ENCODE data around the gene NRF1. TPM values are rescaled to one million over a fixed set of nuclear protein-coding genes. Genes with fewer than 3 reads are reported as not detected.
A peak's percentile ranks its signal among the peaks of the same experiment; 100 is the strongest.
"Not testable (repeated sequence)": the region's sequence is repeated elsewhere in the genome, so short reads cannot be mapped to it uniquely, and the experiment has no call there.

NRF1 gene
- polyA plus RNA-seq, 3 donors from 2014 or later: 9.8 to 24.7 (median 12.7) TPM

GRCh38 chr7:129643550-129644170 lies 32.1 kb downstream of the NRF1 start:
- Mint-ChIP-seq H3K9me3 (no peaks in the 10 kb centered on the region), H3K27ac (no peak overlapping the region), H3K27me3 (ENCODE audit: low read depth in 3 of 3) (peaks cover 0 to 5% (median 0%) of the 10 kb centered on the region in 3 donors), H3K4me3 (no peak overlapping the region), H3K36me3 (peaks cover 0 to 7% (median 4%) of the 10 kb centered on the region in 3 donors), H3K4me1 (peaks cover 15 to 39% of the 10 kb centered on the region in 2 donors)
- DNase-seq: no peak

GRCh38 chr7:129644634-129645230 lies 33.2 kb downstream of the NRF1 start:
- H3K4me3 Mint-ChIP-seq: no peak overlapping the region
- H3K27ac Mint-ChIP-seq: no peak overlapping the region
- H3K36me3 Mint-ChIP-seq: peaks cover 0 to 7% (median 4%) of the 10 kb centered on the region in 3 donors
- peaks cover 12 to 29% of the 10 kb centered on the region in 2 donors for H3K4me1 Mint-ChIP-seq
- H3K27me3 Mint-ChIP-seq (ENCODE audit: low read depth in 3 of 3): peaks cover 0 to 5% (median 0%) of the 10 kb centered on the region in 3 donors
- DNase-seq: peak in 2 of 3 donors; percentile 22 to 32
- no peaks in the 10 kb centered on the region for H3K9me3 Mint-ChIP-seq

- H3K27me3 Mint-ChIP-seq (ENCODE audit: low read depth in 3 of 3): peaks cover 0 to 2% (median 0%) of the 10 kb centered on the region in 3 donors
- DNase-seq: no peak
- H3K9me3 Mint-ChIP-seq: no peaks in the 10 kb centered on the region
- peak overlapping the region in 3 of 6 donors; percentile 12 to 47 (median 35) for H3K27ac Mint-ChIP-seq
- no peak overlapping the region for H3K4me3 Mint-ChIP-seq
- peaks cover 0 to 7% (median 4%) of the 10 kb centered on the region in 3 donors for H3K36me3 Mint-ChIP-seq
- H3K4me1 Mint-ChIP-seq: peaks cover 9 to 27% of the 10 kb centered on the region in 2 donors
These were observed 35.0 kb downstream of the NRF1 start for GRCh38 chr7:129646369-129647021.

DNA sequence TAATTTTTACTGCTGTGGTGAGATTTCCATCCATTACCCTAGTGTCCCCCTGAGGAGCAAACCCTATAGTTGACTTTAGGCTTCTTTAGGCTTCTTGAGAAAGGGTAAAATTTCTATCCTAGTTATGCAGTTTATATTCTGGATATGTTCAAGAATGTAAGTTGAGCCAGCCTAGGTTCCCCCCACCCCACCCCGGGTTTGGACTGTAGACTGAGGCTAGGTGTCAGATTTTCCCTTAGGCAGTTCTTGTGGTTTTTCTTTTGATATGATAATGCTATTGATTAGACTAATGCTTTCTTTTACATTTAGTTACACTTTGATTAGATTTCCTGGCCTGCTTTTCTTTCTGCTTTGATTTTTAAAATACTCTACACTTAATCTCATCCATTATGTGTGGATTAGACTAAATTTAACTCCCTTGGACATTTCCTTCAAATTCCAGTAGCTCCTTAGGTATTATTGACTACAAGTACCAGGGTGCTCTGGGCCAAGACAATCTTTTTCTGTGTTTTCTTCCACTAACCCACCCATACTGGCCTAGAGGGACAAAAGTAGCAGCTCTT lies 37.7 kb downstream of the NRF1 start:
- Mint-ChIP-seq H3K27me3 (ENCODE audit: low read depth in 3 of 3) (peaks cover 0 to 2% (median 0%) of the 10 kb centered on the region in 3 donors), H3K4me1 (peaks cover 7 to 30% of the 10 kb centered on the region in 2 donors)

DNA sequence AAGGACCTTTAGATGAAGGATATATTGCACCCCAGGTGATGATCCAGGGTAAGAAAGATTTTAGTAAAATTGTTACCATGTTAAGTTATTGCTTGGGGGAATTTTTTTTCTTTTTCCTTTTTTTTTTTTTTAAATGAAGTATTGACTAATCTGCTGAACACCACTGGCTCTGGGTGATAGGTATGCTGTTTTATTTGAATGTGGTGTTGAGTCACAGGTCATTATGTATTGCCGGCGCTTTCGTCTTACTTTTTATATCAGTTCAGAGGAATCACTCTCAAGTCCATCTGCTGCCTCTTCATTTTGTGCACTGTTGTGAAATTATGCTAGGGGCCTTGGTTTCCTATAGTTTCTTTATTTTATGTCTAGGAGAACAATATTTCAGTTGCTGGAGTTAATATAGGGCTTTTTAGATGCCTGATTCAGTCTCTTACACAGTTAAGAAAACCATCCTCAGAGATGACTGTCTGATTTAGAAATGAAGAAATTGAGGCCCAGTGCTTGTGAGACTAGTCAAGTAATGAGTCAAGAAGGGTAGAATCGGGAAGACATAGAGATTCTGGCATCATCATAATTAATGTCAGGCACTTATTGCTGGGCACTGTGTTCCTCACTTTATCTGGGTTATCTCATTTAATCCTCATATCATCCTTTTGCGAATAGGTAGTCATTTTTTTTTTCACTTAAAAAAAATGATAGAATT lies 38.7 kb downstream of the NRF1 start:
- Mint-ChIP-seq H3K27ac (peak overlapping the region in 1 of 6 donors; percentile 23), H3K27me3 (ENCODE audit: low read depth in 3 of 3) (peaks cover 0 to 2% (median 0%) of the 10 kb centered on the region in 3 donors), H3K4me3 (no peak overlapping the region), H3K9me3 (no peaks in the 10 kb centered on the region), H3K36me3 (peaks cover 3 to 10% (median 4%) of the 10 kb centered on the region in 3 donors), H3K4me1 (peaks cover 10 to 33% of the 10 kb centered on the region in 2 donors)
- no peak for DNase-seq

More for the DNA sequence above, 37.7 kb downstream of the NRF1 start:
- DNase-seq: no peak
- no peak overlapping the region for H3K27ac Mint-ChIP-seq
- H3K9me3 Mint-ChIP-seq: no peaks in the 10 kb centered on the region
- H3K4me3 Mint-ChIP-seq: no peak overlapping the region
- H3K36me3 Mint-ChIP-seq: peaks cover 3 to 9% (median 4%) of the 10 kb centered on the region in 3 donors

DNA sequence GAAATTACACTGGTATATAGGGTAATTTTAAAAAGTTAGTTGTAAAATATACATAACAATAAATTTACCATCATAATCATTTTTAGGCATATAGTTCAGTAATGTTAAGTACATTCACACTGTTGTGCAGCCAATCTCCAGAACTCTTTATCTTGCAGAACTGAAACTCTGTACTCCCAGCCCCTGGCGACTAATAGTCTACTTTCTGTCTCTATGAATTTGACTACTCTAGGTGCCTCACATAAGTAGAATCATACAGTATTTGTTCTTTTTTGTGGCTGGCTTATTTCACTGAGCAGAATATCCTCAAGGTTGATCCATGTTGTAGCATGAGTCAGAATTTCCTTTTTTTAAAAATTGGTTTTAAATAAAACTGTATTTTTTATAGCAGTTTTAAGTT lies 41.4 kb downstream of the NRF1 start:
- peaks cover 0 to 6% (median 6%) of the 10 kb centered on the region in 3 donors for H3K36me3 Mint-ChIP-seq
- H3K9me3 Mint-ChIP-seq: no peaks in the 10 kb centered on the region
- no peak for DNase-seq
- H3K27me3 Mint-ChIP-seq (ENCODE audit: low read depth in 3 of 3): no peaks in the 10 kb centered on the region
- H3K27ac Mint-ChIP-seq: no peak overlapping the region
- H3K4me1 Mint-ChIP-seq: peaks cover 11 to 33% of the 10 kb centered on the region in 2 donors
- no peak overlapping the region for H3K4me3 Mint-ChIP-seq

DNA sequence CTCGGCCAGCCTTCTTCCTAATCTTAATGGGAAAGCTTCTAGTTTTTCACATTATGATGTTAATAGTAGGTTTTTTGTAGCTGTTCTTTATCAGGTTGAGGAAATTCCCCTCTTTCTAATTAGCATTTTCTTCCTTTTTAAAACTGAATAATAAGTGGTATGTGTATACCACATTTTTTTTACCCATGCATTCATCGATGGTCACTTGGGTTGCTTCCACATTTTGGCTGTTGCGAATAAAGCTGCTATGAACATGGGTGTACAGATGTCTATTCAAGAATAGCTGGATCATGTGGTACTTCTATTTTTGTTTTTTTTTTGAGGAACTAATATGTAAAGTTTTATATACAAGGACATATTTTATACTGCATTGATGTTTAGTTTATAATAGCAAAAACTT lies 44.3 kb downstream of the NRF1 start:
- Mint-ChIP-seq H3K27me3 (ENCODE audit: low read depth in 3 of 3) (no peaks in the 10 kb centered on the region), H3K27ac (peak overlapping the region in 1 of 6 donors; percentile 49), H3K4me1 (peaks cover 11 to 31% of the 10 kb centered on the region in 2 donors), H3K9me3 (no peaks in the 10 kb centered on the region), H3K4me3 (no peak overlapping the region), H3K36me3 (peaks cover 15 to 31% (median 19%) of the 10 kb centered on the region in 3 donors)
- no peak for DNase-seq

DNA sequence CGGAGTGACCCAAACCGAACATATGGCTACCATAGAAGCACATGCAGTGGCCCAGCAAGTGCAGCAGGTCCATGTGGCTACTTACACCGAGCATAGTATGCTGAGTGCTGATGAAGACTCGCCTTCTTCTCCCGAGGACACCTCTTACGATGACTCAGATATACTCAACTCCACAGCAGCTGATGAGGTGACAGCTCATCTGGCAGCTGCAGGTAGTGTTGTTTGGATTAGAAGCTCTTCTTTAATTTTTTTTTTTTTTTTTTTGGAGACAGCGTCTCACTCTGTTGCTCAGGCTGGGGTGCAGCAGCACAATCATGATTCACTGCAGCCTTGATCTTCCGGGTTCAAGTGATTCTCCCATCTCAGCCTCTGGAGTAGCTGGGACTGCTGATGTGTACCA lies 45.8 kb downstream of the NRF1 start:
- DNase-seq: no peak
- Mint-ChIP-seq H3K27ac (no peak overlapping the region), H3K36me3 (peaks cover 24 to 46% (median 33%) of the 10 kb centered on the region in 3 donors), H3K9me3 (peaks cover 0 to 13% (median 8%) of the 10 kb centered on the region in 6 donors), H3K4me1 (peaks cover 15 to 31% of the 10 kb centered on the region in 2 donors), H3K4me3 (no peak overlapping the region), H3K27me3 (ENCODE audit: low read depth in 3 of 3) (peaks cover 0 to 1% (median 0%) of the 10 kb centered on the region in 3 donors)

DNA sequence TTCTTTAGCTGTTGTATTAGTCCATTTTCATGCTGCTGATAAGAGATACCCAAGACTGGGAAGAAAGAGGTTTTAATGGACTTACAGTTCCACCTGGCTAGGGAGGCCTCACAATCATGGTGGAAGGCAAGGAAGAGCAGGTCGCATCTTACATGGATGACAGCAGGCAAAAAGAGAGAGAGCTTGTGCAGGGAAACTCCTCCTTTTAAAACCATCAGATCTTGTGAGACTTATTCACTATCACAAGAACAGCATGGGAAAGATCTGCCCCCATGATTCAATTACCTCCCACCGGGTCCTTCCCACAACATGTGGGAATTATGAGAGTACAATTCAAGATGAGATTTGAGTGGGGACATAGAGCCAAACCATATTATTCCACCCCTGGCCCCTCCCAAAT lies 48.4 kb downstream of the NRF1 start:
- not testable (repeated sequence) for H3K4me3 Mint-ChIP-seq; H3K27me3 Mint-ChIP-seq (ENCODE audit: low read depth in 3 of 3); DNase-seq
- Mint-ChIP-seq H3K4me1 (peaks cover 21 to 24% of the 10 kb centered on the region in 2 donors), H3K9me3 (peaks cover 0 to 14% (median 8%) of the 10 kb centered on the region in 6 donors), H3K36me3 (peaks cover 30 to 50% (median 38%) of the 10 kb centered on the region in 3 donors), H3K27ac (peak overlapping the region in 2 of 6 donors; percentile 14 to 24)

DNA sequence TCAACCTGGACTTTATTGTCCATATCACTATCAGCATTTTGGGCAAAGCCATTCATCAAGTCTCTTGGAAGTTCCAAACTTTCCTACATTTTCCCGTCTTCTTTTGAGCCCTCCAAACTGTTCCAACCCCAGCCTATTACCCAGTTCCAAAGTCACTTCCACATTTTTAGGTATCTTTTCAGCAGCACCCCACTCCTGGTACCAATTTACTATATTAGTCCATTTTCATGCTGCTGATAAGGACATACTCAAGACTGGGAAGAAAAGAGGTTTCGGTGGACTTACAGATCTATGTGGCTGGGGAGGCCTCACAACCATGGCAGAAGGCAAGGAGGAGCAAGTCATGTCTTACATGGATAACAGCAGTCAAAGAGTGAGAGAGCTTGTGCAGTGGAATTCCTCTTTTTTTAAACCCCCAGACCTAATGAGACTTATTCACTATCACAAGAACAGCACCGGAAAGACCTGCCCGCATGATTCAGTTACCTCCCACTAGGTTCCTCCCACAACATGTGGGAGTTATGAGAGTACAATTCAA lies 50.2 kb downstream of the NRF1 start:
- DNase-seq: no peak
- H3K27me3 Mint-ChIP-seq (ENCODE audit: low read depth in 3 of 3): peaks cover 0 to 1% (median 0%) of the 10 kb centered on the region in 3 donors
- peak overlapping the region in 1 of 6 donors; percentile 44 for H3K27ac Mint-ChIP-seq
- peaks cover 30 to 50% (median 38%) of the 10 kb centered on the region in 3 donors for H3K36me3 Mint-ChIP-seq
- H3K4me1 Mint-ChIP-seq: peaks cover 16 to 21% of the 10 kb centered on the region in 2 donors
- H3K9me3 Mint-ChIP-seq: peaks cover 0 to 14% (median 8%) of the 10 kb centered on the region in 6 donors
- no peak overlapping the region for H3K4me3 Mint-ChIP-seq

GRCh38 chr7:129663240-129663639 lies 51.7 kb downstream of the NRF1 start:
- H3K27me3 Mint-ChIP-seq (ENCODE audit: low read depth in 3 of 3); DNase-seq; H3K27ac Mint-ChIP-seq; H3K4me3 Mint-ChIP-seq: not testable (repeated sequence)
- Mint-ChIP-seq H3K4me1 (peaks cover 16 to 18% of the 10 kb centered on the region in 2 donors), H3K36me3 (peaks cover 24 to 43% (median 38%) of the 10 kb centered on the region in 3 donors), H3K9me3 (peaks cover 0 to 14% (median 8%) of the 10 kb centered on the region in 6 donors)

DNA sequence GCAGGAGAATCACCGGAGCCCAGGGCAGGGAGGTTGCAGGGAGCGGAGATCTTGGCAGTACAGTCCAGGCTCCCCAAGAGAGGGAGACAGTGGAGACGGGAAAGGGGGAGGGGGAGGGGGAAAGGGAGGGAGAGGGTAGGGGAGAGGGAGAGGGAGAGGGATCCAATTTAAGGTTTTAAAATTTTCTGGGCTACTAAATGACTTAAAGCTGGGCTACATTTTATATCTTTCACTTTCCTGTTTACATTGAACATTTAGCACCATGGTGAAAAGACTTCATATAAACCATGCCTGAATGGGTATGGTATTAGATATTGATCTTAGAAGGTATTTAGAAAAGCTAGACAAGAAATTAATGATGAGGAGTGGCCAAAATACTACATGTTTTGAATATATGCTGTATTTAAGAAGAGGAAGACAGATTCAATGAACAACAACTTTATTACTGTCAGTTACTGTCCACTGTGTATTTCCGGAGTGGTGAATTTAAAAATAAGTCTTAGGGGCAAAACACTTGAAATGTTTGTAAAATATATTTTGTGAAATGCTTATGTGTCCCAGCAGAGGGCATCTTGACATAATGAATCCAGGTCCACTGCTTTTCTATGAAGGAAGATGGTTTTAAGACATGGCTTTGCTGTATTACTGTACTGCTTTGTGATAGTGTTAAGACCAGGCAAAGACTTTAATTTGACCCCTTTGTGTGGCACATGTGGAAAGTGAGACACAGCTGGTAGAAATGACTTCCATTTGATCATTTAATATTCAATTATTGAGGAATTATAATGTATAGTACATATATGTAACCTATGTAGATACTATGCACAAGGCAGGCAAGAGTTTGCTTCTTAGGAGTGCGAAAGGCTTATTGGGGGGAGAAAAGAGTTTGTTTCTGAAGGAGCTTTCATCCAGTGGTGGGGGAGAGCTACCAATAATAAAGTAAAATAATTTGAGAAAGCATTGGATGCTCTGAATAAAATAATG lies 52.8 kb downstream of the NRF1 start:
- peak overlapping the region in 2 of 6 donors; percentile 51 to 64 for H3K27ac Mint-ChIP-seq
- no peak overlapping the region for H3K4me3 Mint-ChIP-seq
- peaks cover 16 to 18% of the 10 kb centered on the region in 2 donors for H3K4me1 Mint-ChIP-seq
- peaks cover 0 to 14% (median 8%) of the 10 kb centered on the region in 6 donors for H3K9me3 Mint-ChIP-seq
- H3K27me3 Mint-ChIP-seq (ENCODE audit: low read depth in 3 of 3): peaks cover 0 to 1% (median 0%) of the 10 kb centered on the region in 3 donors
- DNase-seq: peak in 2 of 3 donors; percentile 6 to 17
- peaks cover 24 to 36% (median 33%) of the 10 kb centered on the region in 3 donors for H3K36me3 Mint-ChIP-seq

All from immature natural killer cell (primary cell).